Coronary artery (tissue), 2 donors: ENCODE results near the gene DEPP1.

Experiments
- DNase-seq: peaks from one replicate; pipeline ENCODE4 v3.0.0-alpha.2; 2017; ENCODE audit warnings: low spot score
- H3K27ac ChIP-seq, 2 donors: fragments of 200-600 bp; sonication (generic); one replicate each; pipeline ENCODE4 v1.5.1; 2016 to 2019
- H3K4me3 ChIP-seq: fragments of 200-600 bp; sonication (generic); 2 replicates; pipeline ENCODE4 v1.5.1; 2016; ENCODE audit warnings: mild to moderate bottlenecking, moderate library complexity
- TF ChIP-seq, protein P1 (sequence below): fragments of 200-600 bp; sonication (generic); IDR thresholded peaks from one replicate; pipeline ENCODE4 v1.5.1; 2019; ENCODE audit warnings: antibody characterized with exemption

The DEPP1 gene

DNA sequence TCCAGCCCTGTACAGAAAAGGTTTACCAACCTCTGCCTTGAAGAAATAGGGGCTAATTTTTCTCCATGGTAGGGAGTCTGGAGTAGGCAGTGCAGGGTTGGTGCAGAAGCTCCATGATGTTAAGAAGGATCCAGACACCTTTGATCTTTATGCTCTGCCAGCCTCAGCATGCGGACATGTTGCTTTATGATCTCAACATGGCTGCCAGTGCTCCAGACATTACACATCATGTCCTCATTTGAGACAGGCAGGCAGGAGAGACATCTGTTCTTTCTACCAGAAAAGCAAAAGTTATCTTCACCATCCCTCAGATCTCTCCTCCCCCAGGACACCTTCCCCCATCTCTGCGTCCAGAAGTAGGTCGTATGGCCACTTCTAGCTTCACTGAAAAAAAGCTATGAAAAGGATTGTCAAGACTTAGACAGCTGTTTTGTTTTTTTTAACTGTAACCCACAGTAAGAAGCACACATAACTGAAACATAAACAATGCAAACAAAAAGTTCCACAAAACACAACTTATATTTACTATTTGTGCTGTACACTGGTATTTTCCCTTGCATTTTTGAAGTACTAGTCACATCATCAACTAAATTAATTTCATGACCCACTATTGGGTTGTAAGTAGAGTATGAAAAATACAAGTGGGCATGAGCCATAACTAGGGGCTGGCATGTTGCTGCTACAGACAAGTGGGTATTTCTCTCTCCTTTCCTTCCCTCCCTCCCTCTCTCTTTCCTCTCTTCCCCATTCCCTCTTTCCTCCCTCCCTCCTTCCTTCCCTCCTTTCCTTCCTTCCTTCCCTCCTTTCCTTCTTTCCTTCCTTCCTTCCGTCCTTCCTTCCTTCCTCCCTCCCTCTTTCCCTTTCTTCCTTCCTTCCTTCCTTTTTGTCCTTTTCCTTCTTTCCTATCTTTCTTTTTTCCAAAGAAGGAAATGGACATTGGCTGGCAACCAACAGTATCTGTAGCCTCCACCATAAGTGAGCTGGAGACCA is 21.6 kb downstream of the DEPP1 start:
- TF ChIP-seq, protein P1, sequence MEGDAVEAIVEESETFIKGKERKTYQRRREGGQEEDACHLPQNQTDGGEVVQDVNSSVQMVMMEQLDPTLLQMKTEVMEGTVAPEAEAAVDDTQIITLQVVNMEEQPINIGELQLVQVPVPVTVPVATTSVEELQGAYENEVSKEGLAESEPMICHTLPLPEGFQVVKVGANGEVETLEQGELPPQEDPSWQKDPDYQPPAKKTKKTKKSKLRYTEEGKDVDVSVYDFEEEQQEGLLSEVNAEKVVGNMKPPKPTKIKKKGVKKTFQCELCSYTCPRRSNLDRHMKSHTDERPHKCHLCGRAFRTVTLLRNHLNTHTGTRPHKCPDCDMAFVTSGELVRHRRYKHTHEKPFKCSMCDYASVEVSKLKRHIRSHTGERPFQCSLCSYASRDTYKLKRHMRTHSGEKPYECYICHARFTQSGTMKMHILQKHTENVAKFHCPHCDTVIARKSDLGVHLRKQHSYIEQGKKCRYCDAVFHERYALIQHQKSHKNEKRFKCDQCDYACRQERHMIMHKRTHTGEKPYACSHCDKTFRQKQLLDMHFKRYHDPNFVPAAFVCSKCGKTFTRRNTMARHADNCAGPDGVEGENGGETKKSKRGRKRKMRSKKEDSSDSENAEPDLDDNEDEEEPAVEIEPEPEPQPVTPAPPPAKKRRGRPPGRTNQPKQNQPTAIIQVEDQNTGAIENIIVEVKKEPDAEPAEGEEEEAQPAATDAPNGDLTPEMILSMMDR = no peak
- DNase-seq = no peak
- no peak overlapping the region for H3K4me3 ChIP-seq
- H3K27ac ChIP-seq = peak overlapping the region in 1 of 2 donors; percentile 20

DNA sequence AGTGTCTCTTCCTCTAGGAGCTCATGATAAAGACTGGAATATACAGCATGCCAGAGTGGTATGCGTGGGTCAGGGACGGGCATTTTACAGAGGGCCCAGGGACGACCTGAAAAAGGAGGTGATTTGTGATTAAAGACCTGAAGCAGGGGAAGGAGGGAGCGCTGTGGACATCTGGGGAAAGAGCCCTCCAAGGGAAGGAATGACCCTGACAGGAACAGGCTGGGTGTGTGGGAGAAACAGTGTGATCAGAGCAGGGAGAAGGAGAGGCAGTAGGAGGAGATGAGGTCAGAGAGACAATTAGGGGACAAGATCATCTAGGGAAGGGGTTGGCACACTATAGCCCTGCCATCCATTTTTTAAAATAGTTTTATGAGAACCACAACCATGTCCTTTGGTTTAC is 22.4 kb downstream of the DEPP1 start:
- TF ChIP-seq, protein P1 = no peak
- peak; percentile 65 for DNase-seq
- Histone ChIP-seq H3K4me3 (no peak overlapping the region), H3K27ac (peak overlapping the region in 1 of 2 donors; percentile 20)

DNA sequence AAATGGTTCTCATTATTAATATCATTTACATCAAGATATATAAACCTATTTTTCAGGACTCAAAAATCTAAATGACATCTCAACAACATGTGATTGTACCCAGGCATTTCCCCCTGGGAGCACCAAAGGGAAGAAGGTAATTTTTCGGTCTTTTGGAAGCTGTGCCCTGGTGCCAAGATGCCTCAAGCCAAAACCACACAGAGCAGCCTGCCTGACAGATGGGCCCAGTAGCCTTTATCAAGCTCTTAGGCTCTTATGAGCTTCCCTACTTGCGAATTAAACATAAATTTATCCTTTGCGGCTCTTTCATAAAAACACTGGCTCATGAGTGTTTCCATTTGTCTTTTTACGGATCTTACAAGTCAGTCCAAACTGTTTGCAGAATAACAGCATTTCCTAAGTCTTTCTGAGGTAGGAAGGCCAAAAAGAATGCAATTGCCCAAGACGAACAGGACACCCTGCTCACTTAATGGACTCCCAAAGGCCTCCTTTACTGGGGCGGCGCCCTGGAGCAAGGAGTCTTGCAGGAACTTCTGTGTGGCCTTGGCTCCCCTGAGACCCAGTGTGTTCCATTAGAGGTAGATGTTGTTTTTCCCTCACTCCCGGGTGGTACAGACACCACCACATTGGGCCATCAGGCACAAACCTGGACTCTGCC is 23.1 kb downstream of the DEPP1 start:
- Histone ChIP-seq H3K4me3 (no peak overlapping the region), H3K27ac (peak overlapping the region in 1 of 2 donors; percentile 20)
- DNase-seq = peak; percentile 79
- TF ChIP-seq, protein P1 = no peak

DNA sequence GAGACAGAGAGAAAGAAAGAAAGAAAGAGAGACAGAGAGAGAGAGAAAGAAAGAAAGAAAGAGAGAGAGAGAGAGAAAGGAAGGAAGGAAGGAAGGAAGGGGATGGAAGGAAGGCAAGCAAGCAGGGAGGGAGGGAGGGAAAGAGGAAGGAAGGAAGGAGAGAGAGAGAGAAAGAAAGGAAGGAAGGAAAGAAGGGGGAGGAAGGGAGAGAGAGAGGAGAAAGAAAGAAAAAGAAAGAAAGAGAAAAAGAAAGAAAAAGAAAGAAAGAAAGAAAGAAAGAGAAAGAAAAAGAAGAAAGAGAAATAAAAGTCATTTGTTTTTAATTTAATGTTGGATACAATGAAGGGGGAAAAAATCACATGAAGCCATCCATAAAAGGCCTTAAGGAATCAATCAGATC is 23.6 kb downstream of the DEPP1 start:
- Histone ChIP-seq H3K27ac (no peak overlapping the region), H3K4me3 (no peak overlapping the region)
- TF ChIP-seq, protein P1 = no peak
- DNase-seq = no peak

DNA sequence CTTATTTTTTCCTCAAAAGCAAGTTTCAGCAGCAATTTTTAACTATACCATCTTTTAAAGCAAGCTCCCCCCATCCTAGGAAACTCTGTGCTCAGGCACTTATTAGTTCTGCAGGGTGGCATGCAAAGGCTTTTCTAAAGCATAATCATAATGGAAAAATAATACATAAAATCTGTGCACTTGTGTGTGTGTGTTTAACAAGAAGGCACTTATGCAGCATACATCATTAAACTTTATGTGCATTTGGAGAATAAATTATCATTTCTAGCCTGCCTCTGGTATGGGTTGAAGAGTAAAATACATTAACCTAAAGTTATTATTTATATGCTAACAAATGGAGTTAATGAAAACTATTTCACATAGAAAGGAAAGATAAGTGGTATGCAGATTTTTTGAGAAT is 24.6 kb downstream of the DEPP1 start:
- Histone ChIP-seq H3K27ac (no peak overlapping the region), H3K4me3 (no peak overlapping the region)
- DNase-seq = no peak
- TF ChIP-seq, protein P1 = no peak

DNA sequence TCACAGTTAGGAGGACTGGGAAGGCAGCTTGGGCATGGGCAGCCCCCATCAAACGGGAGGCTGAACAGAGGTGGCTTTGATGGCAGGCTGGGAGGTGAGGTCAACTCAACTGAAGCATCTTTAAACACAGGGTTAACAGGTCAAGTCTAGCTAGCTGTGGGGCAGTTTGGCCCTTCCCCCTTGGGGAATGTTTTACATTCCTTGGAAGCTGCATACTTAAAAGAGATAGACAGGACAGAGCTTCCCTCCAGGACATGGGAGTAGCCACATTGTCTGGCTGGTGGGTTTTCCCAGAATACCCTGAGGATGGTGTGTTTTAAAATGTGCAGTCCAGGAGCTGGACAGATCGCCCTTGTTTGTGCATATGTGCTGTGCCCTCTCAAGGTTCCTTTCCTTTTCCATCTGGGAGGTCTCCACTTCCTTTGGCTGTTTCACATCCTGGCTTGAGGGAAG is 25.8 kb downstream of the DEPP1 start:
- H3K4me3 ChIP-seq = no peak overlapping the region
- TF ChIP-seq, protein P1 = no peak
- peak overlapping the region in 1 of 2 donors; percentile 28 for H3K27ac ChIP-seq
- DNase-seq = peak; percentile 47
